GM13976 (cell line): ENCODE results near the gene PDE9A.

Experiments used
- DNase-seq: peaks from one replicate; pipeline ENCODE4 v3.0.0; 2012; ENCODE audit warnings: low spot score
- in situ Hi-C: fragments of 300-500 bp; cut with MboI; formaldehyde crosslinking; loops from one replicate; pipeline ENCODE4 v1.12.0; 2022; ENCODE audit warnings: low sequenced_read_pairs, mixed read lengths, inconsistent platforms; ENCODE audit not compliant: unreplicated experiment
- TF ChIP-seq, protein P1 (sequence below): IDR thresholded peaks from 2 replicates; pipeline ENCODE4 v1.5.1; 2012; ENCODE audit warnings: borderline replicate concordance, mild to moderate bottlenecking; ENCODE audit not compliant: insufficient read depth; ENCODE audit errors: extremely low read depth, missing control alignments, control extremely low read depth

Gene PDE9A

DNA sequence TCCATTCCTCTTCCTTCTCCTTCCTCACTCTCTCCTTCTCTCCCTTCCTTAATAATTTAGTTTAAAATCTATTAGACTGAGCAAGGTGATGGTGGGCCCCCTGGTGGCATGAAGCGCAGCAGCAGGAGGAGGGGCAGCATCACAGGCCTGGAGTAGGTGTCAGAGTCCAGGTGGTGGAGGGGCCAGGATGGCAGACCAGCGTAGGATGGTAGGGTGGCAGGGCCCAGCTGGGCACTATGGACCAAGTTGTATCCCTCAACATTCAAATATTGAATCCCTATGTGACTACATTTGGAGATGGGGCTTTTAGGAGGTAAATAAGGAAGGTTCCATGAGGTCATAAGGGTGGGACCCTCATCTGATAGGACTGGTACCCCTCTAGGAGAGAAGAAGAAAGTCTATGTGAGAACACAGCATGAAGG lies 164.9 kb downstream of the PDE9A start:
- in situ Hi-C loops = no loop called here
- TF ChIP-seq, protein P1, sequence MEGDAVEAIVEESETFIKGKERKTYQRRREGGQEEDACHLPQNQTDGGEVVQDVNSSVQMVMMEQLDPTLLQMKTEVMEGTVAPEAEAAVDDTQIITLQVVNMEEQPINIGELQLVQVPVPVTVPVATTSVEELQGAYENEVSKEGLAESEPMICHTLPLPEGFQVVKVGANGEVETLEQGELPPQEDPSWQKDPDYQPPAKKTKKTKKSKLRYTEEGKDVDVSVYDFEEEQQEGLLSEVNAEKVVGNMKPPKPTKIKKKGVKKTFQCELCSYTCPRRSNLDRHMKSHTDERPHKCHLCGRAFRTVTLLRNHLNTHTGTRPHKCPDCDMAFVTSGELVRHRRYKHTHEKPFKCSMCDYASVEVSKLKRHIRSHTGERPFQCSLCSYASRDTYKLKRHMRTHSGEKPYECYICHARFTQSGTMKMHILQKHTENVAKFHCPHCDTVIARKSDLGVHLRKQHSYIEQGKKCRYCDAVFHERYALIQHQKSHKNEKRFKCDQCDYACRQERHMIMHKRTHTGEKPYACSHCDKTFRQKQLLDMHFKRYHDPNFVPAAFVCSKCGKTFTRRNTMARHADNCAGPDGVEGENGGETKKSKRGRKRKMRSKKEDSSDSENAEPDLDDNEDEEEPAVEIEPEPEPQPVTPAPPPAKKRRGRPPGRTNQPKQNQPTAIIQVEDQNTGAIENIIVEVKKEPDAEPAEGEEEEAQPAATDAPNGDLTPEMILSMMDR = peak; percentile 44

DNA sequence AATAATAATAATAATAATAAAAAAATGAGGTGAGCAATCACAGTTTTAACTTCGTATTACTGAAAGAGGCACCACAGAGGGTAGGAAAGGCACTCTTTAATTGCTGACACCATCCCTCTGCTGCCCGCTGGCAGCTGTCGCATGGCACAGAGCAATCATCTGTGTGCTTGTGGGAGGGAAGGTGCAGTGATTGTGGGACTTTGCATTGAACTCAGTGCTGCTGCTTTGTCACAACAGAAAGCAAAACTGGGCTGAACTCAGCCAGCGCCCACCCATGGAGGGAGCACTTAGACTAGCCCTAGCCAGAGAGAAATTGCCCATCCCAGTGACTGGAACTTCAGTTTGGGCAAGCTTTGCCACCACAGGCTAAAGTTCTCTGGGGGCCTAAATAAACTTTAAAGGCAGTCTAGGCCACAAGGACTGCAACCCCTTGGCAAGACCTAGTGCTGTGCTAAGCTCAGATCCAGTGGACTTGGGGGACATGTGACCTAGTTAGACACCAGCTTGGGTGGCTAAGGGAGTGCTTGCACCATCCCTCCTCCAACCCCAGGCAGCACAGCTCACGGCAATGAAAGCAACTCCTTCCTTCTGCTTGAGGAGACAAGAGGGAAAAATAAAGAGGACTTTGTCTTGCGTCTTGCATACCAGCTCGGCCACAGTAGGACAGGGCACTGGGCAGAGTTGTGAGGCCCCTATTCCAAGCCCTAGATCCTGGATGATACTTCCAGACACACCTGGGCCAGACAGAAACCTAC lies 166.6 kb downstream of the PDE9A start:
- TF ChIP-seq, protein P1 = no peak
- DNase-seq = no peak
- in situ Hi-C loops = loop anchor here (10.0 kb wide), 1 partner anchor 225 kb away; no protein-coding TSS in a partner anchor

More for the DNA sequence above, 164.9 kb downstream of the PDE9A start:
- DNase-seq = peak; percentile 47

DNA sequence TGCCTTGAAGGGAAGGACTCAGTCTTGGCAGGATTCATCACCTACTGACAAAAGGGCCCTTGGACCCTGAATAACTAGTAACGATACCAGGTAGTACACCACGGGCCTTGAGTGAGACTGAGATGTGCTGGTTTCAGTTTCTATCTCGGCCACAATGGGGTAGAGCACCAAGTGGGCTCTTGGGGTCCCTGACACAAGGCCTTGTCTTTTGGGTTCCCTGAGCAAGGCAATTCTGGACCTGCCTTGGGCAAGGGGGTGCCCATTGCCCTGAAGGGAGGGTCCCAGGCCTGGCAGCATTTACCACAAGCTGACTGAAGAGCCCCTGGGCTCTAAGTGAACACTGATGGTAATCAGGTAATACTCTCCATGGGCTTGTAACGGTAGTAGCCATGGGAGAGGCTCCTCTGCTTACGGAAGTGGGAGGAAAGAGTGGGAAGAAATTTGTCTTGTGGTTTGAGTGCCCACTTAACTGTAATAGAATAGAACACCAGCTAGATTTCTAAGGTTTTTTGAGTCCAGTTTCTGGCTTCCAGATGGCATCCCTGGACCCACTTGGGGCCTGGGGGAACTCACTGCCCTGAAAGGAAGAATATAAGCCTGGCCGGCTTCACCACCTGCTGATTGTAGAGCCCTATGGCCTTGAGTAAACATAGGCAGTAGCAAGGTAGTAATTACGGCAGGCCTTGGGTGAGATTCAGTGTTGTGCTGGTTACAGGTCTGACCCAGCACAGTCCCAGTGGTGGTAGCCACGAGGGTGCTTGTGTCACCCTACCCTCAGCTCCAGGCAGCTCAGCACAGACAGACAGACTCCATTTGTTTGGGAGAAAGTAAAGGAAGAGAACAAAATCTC lies 167.4 kb downstream of the PDE9A start:
- TF ChIP-seq, protein P1 = no peak
- DNase-seq = no peak
- in situ Hi-C loops = loop anchor here (10.0 kb wide), 1 partner anchor 226 kb away; no protein-coding TSS in a partner anchor
